Measurements from ENCODE around the gene SBNO1.

GRCh38 chr12:123398550-123399254 is 34.1 kb upstream of the SBNO1 start:
- TF ChIP-seq CTCF (IDR thresholded peaks at IDR 0.05; ENCODE audit: low read depth, low read length) (no peak), POLR2A (IDR thresholded peaks at IDR 0.05; ENCODE audit: extremely low read depth, insufficient read length) (no peak), MAX (IDR thresholded peaks at IDR 0.05; ENCODE audit: low read depth, low read length) (no peak), MYC (IDR thresholded peaks at IDR 0.05; ENCODE audit: low read depth, low read length) (no peak)
